HG03469 (cell line): Measurements from ENCODE around the gene CHD1.
"Not testable (repeated sequence)": the region's sequence is repeated elsewhere in the genome, so short reads cannot be mapped to it uniquely, and the experiment has no call there.

ENCODE experiments used
- ATAC-seq: cut with Tn5 transposase; IDR thresholded peaks from one replicate; pipeline ENCODE4 v1.9.1; 2021; ENCODE audit warnings: mild to moderate bottlenecking, moderate library complexity, moderate number of reproducible peaks; ENCODE audit not compliant: unreplicated experiment

The CHD1 gene

DNA sequence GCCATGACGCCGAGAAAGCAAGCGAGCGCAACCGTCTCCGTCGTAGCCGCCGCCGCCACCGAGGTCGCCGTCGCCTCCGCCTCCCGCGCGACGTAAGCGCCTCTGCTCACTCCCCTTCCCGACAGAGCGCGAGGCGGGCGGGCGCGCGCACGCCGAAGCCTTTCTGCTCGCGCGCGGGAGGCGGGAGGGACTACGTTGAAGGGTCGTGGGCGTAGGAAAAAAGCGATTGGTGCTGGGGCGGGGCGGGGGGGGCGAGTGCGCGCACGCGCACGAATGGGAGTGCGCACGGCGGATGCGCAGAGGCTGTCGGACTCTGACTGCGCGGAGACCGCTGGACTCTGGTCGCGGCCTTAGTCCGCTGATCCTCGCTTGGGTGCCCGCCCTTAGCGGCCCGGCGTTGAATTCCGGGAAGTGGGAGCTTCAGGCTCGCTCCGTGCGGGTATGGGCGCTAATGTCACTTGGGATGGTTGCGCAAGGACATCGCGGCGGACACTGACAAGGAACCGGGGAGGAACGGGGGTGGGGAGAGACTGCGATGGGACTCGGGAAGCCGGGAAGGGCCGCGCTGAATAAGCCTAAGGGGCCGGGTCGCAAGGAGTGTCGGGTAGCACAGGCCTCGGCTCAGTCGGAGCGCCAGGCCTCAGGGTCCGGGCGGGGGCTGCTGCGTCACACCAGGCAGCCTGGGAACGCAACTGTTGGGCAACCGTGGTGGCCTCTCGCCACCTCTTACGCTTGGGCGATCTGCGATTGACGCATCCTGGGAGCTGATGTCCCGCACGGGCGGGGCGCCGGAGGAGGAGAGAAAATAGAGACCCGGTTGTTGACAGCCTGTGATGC is at the start of gene CHD1:
CHD1 (minus strand) TSS at position 135 of the 837 bp plus-strand sequence. CDS start 2,621 bp downstream, outside the sequence.
- peak; percentile 49 for ATAC-seq

- no peak for ATAC-seq
Measured at GRCh38 chr5:98978528-98978927, 49.7 kb upstream of the CHD1 start.

DNA sequence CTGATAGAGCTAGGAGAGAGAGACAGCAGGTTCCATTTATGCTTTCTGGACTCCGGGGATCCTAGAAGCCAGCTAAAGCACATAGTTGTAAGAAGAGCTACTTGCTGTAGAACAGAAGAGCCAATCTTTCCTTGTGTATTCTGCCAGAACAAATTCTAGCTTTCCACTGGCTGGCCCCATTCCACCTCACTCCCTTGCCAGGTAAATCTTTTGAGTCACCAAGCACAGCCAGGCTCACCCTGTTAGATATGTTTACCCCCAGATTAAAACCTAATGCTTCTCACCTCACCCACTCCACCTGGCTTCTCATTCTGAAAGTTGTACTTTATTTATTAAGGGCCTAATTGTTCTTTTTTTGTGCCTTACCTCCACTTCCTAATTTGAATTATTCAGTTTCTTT is 48.9 kb upstream of the CHD1 start:
- no peak for ATAC-seq

- peak; percentile 84 for ATAC-seq
Measured at GRCh38 chr5:98975682-98976407, 47.0 kb upstream of the CHD1 start.

DNA sequence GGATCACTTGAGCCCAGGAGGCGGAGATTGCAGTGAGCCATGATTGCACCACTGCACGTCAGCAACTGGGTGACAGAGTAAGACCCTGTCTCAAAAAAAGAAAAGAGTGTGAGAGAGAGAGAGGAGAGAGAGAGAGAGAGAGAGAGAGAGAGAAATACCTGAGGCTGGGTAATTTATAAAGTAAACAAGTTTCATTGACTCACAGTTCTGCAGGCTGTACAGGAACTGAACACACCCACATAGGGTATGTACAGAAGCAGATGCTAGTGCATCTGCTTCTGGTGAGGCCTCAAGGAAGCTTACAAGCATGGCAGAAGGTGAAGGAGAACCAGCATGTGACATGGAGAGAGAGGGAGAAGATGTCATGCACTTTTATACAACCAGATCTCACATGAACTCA is 46.4 kb upstream of the CHD1 start:
- no peak for ATAC-seq

DNA sequence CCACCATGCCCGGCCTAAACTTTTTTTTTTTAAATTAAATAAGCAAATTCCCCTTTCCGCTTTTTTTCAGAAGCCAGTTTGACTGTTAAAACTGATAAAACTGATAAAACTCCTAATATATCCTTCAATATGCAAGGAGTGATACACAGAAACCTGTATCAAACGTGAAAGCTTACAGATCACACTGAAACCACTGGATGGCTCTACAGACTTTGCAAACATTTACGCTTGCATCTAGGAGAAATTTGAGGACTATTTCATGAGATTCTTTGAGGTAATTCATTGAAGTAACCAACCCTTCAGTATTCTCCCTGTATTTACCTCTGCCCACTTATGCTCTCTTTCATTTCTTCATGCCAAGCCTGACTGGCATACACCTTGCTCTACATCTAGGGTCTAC is 40.6 kb upstream of the CHD1 start:
- no peak for ATAC-seq

DNA sequence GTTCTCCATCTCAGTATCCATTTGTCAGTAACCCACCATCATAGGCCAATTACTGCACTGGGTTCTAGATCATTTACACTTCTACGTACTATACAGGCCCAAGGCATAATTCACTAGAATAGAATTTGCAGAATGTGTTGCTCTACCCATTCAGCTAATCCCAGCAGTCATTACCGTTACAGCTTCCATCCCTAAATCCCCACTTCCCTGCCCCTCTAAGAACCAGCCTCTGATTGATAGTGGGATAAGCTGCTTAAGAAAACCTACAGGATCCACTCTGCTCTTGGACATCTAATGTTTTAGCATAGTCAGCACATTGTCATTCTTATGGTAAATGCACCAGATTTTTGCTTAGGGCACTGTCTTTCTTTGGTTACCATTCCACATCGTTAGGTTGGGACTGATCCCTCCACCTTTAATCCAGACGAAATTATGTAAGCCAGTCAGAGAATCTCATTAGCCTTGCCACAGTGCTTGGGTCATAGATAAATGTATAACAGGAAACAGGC is 39.3 kb upstream of the CHD1 start:
- no peak for ATAC-seq

DNA sequence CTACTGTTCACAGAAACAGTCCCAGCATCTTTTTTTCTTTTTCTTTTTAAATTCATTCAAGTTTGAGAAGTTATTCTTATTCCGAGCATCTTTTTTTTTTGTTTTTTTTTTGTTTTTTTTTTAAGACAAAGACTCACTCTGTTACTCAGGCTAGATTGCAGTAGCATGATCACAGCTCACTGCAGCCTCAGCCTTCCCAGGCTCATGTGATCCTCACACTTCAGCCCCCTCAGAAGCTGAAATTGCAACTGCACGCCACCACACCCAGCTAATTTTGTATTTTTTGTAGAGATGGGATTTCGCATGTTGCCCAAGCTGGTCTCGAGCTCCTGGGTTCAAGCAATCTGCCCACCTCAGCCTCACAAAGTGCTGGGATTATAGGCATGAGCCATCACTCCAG is 36.4 kb upstream of the CHD1 start:
- ATAC-seq, result no peak

DNA sequence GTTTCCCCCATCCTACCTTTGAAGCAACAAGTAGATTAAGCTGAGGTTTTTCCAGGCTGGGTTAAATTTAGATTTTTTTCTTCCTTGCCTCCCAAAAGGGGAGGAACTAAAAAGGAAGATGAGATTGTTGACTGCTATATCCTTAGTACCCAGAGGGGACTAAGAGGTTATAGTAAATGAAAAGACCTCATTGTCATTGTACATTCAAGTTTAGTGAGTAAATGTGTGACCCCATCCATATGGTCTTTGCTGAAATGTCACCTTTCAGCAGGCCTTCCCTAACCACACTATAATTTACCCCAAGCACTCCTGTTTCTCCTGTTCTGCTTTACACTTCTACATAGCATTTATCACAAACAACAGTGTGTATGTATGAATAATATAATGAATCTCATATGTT is 35.8 kb upstream of the CHD1 start:
- ATAC-seq, result no peak

- ATAC-seq, result no peak
Measured at GRCh38 chr5:98963019-98963418, 34.2 kb upstream of the CHD1 start.

DNA sequence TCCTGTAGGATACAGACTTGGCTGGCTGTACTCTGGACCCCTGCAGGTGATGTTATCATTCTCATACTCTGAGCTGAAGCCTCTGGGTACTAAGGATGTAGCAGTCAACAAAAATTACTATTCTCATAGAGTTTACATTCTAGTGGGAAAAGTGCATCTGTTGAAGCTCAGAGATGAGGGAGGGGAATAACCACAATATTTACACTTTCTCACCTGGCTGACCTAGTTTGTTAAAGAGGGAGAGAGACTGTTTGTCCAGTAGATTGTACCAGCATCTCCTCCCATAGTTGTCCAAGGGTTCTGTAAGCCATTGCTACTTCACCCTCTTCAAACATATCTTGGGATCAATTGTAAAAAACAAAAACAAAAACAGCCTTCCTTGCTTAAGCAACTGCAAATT is 33.8 kb upstream of the CHD1 start:
- ATAC-seq, result no peak

DNA sequence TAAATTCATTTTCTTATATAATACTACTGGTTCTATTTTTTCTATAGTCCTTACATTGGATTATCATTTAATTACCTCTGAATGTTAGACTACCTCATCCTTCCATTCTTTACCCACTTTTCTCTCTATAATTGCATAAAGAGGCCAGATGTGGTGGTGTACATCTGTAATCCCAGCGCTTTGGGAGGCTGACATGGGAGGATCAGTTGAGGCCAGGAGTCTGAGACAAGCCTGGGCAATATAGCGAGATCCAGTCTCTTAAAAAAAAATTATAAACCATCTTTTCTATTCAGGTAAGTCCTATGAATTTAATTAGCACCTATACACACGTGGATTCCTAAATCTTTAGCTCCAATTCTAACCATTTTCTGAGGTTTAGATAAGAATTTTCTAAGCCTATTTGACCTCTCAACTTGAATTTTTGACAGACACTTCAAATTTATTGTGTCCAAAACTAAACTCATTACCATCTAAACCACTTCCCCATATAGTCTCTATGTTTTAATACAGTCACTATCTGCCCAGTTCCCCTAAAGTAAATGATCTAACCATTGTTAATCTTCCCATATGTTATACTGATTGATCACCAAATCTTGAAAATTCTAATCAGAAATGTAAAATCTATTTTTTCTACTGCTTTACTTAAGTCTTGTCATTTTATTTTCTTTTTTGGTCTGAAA is 33.0 kb upstream of the CHD1 start:
- ATAC-seq, result no peak

DNA sequence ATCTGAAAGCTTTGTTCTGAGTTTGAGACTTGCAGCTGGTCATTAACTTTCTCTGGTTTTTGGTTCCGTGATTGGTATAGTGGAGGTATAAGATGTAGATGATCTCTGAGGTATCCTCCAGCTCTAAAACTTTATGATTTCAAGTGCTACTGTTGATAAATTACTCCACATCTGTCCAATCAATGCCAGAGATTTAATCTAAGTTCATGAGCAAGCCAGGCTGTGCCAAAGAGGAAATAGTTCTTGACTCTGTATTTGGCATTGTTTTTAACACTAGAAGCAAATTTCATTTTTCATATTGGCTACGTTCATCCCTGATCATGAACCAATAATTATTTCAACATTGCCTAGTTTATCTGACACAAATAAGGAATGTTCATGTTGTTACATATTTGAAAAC is 28.5 kb upstream of the CHD1 start:
- no peak for ATAC-seq

GRCh38 chr5:98955888-98956287 is 27.1 kb upstream of the CHD1 start:
- not testable (repeated sequence) for ATAC-seq

- ATAC-seq, result not testable (repeated sequence)
Measured at GRCh38 chr5:98955471-98955870, 26.7 kb upstream of the CHD1 start.

DNA sequence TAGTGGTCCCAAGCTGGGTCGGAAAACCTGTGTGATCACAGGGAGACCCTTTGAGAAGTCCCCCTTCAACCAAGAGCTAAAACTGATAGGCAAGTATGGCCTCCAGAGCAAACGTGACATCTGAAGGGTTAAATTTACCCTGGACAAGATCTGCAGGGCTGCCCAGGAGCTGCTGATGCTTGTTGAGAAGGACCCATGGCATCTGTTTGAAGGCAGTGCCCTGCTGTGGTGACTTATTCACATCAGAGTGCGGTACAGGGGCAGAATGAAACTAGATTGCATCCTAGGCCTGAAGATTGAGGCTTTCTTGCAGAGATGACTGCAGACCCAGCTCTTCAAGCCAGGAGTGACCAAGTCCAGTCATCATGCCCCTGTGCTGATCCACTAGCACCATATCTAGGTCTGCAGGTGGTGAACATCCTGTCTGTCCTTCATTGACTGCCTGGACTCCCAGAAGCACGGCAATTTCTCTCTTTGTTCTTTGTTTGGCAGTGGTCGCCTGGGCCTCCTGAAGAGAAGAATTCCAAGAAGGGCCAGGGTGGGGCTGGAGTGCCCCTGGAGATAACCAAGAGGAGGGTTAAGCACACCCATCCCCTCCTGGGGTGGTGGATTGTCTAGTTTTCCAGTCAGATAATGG is 25.7 kb upstream of the CHD1 start:
- no peak for ATAC-seq

GRCh38 chr5:98942847-98943246 is 14.0 kb upstream of the CHD1 start:
- no peak for ATAC-seq

GRCh38 chr5:98941131-98941883 is 12.5 kb upstream of the CHD1 start:
- ATAC-seq, result no peak

DNA sequence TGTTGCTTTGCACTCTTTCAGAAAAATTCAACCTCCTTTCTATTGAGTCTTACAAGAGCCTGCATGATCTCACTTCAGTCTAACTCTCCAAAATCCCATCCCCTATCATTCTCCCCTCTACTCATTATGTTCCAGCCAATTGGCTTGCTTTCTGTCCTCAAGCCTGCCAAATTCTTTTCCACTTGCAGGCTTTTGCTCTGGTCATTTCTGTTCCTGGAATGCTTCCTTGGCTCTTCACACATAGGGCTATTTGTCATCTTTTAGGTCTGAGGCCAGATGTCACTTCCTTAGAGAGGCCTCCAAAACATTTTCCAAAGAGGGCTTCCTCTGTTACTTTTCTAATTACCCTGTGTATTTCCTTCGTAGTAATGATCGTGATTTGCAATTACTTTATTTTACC is 11.8 kb upstream of the CHD1 start:
- no peak for ATAC-seq

- no peak for ATAC-seq
Measured at GRCh38 chr5:98938464-98938863, 9.7 kb upstream of the CHD1 start.
